ENCODE results near the gene FGB. TPM values are rescaled to one million over a fixed set of nuclear protein-coding genes. Genes with fewer than 3 reads are reported as not detected.

FGB gene
- total and polyA plus RNA-seq, 2 of the 13 experiments (the other 11 are each of a cell fraction or from before 2014, with no cell fraction given): 226 to 784 TPM

DNA sequence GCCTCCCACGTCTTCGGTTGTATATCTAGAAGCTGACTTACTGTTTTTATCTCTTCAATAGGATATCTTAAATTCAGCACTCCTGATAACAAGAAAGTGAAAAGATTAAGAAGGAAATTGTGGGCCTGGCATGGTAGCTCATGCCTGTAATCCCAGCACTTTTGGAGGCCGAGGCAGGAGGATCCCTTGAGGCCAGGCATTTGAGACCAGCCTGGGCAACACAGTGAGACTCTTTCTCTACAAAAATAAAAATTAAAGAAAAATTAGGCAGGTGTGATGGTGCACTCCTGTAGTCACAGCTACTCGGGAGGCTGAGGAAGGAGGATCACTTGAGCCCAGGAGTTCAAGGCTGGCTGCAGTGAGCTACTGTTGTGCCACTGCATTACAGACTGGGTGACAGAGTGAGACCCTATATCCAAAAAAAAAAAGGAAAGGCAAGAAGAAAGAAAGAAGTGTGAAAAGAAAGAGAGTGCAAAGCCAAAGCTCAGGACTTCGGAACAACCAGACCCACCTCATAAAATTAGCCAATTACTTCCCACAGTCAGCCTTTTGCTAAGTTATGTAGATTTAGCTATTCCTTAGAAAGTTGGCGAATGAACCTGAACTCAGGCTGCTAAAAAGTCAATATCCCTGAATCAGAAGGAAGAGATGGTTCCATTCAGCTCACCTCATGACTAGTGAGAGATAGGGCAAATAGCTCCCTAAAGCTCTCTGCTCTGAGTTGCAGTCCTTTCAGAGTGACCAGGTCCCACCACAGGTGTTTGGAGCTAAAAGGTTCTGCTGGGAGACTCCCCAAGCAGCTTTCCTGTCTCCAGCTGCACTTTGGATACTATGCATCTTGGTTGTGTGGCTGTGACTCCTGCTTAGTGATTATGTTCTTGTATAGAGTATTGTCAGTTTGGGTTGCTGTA, 40.5 kb downstream of the FGB start (continued):
- TF ChIP-seq ZNF556 (CRISPR knock-in tag; IDR thresholded peaks at IDR 0.05; ENCODE audit: borderline replicate concordance) (no peak), CEBPG (CRISPR knock-in tag; IDR thresholded peaks at IDR 0.05) (no peak), IRF2 (CRISPR knock-in tag; IDR thresholded peaks at IDR 0.05) (0 out of 2 replicates have a peak, but pooled peaks have one; percentile 15), ZNF709 (CRISPR knock-in tag; IDR thresholded peaks at IDR 0.05) (no peak), FOXA1 (IDR thresholded peaks at IDR 0.05) (no peak), FOXA1 (CRISPR knock-in tag; IDR thresholded peaks at IDR 0.05) (no peak), ZNF331 (CRISPR knock-in tag; IDR thresholded peaks at IDR 0.05) (peak; percentile 48; the same call in 1 of the 2 replicates), ZNF513 (CRISPR knock-in tag; conservative IDR thresholded peaks at IDR 0.05) (no peak), ZNF260 (CRISPR knock-in tag; IDR thresholded peaks at IDR 0.05; ENCODE audit: borderline replicate concordance, low read depth) (no peak), SNRNP70 (IDR thresholded peaks at IDR 0.05; ENCODE audit: low read depth, low read length) (no peak), HDAC2 (CRISPR knock-in tag; IDR thresholded peaks at IDR 0.05) (no peak), MED13 (CRISPR knock-in tag; IDR thresholded peaks at IDR 0.05) (0 out of 2 replicates have a peak, but pooled peaks have one; percentile 32), ZNF605 (CRISPR knock-in tag; IDR thresholded peaks at IDR 0.05) (no peak), ZNF407 (CRISPR knock-in tag; IDR thresholded peaks at IDR 0.05; ENCODE audit: not compliant biosample characterization) (no peak)
- TF ChIP-seq, protein P1, sequence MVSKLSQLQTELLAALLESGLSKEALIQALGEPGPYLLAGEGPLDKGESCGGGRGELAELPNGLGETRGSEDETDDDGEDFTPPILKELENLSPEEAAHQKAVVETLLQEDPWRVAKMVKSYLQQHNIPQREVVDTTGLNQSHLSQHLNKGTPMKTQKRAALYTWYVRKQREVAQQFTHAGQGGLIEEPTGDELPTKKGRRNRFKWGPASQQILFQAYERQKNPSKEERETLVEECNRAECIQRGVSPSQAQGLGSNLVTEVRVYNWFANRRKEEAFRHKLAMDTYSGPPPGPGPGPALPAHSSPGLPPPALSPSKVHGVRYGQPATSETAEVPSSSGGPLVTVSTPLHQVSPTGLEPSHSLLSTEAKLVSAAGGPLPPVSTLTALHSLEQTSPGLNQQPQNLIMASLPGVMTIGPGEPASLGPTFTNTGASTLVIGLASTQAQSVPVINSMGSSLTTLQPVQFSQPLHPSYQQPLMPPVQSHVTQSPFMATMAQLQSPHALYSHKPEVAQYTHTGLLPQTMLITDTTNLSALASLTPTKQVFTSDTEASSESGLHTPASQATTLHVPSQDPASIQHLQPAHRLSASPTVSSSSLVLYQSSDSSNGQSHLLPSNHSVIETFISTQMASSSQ (IDR thresholded peaks at IDR 0.05; ENCODE audit: low read depth): no peak
- TF ChIP-seq, protein P1 (CRISPR knock-in tag; IDR thresholded peaks at IDR 0.05; ENCODE audit: borderline replicate concordance): peak; percentile 5; the same call in 1 of the 2 replicates
